ENCODE results near the gene AJM1.

Gene AJM1

GRCh38 chr9:136808075-136808805 lies 34.0 kb upstream of the AJM1 start:
- DNase-seq = no peak

- no peak for DNase-seq
Measured at GRCh38 chr9:136808806-136809158, 33.5 kb upstream of the AJM1 start.

DNA sequence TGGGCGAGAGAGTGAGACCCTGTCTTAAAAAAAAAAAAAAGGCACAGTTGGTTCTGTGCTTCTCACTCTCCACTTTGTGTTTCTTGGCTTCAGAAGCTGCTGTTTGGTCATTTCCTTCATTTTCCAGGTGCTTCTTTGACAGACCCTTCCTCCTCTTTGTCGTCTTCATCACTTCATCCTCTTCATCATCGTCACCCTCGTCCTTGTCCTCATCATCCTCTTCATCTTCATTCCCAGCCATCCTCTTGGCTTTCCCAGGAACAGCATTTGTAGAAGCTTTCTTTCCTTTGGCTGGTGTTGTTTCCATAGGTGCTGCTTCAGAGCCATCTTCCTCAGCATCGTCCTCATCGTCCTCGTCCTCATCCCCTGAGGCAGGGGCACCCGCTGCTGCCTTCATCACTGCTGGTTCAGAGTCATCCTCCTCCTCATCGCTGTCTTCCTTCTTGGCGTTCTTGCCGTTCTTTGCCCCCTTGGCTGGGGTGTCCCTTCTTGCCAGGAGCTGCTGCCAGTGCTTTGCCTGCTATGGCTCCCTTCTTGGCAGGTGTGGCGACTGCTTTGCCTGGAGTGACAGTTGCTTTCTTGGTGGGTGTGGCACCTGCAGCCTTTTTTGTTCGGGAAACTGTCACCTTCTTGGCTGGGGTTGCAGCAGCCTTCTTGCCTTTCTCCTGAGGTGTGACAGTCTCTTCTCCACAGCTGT lies 27.4 kb upstream of the AJM1 start:
- DNase-seq = no peak

- DNase-seq = no peak
Measured at GRCh38 chr9:136815422-136815782, 26.9 kb upstream of the AJM1 start.

DNA sequence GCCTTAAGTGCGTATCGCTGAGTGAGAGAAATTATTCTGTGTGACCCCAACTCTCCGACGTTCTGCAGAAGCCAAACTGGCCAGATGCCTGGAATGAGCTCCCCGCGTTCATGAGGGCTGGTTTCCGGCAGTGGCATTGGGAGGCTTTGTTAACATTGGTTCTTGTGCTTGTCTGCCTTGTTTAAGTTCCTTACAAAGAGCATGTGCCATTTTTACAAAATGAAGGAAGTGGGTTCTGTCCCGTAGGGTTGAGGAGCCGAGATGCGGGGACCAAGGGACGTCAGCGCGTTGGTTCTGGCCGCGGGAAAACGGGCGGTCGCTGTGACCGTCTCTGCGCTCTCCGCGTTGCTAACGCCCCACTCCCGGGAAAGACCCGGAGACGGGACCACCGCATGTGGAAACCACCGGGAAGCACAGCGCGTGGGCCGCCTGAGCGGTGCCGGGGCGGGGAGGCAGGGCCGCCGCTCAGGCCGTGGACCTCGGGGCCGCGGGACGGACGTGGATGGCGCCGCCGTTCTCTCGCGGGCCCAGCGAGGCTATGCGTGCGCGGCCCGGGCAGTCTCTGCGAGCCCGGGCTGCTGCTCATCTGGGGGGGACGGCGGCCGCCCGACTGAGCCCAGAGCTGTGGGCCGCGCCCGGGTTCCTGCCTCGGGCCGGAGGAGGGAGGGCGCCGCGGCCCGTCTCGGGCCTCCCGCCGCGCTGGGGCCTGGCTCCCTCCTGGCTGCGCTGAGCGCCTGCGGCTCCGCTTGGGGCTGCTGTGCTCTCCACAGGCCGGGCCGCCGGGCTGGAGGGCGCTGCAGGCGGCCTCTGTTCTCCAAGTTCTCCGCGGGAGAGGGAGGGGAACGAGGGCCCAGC lies 21.1 kb upstream of the AJM1 start:
- DNase-seq = peak; percentile 40

DNA sequence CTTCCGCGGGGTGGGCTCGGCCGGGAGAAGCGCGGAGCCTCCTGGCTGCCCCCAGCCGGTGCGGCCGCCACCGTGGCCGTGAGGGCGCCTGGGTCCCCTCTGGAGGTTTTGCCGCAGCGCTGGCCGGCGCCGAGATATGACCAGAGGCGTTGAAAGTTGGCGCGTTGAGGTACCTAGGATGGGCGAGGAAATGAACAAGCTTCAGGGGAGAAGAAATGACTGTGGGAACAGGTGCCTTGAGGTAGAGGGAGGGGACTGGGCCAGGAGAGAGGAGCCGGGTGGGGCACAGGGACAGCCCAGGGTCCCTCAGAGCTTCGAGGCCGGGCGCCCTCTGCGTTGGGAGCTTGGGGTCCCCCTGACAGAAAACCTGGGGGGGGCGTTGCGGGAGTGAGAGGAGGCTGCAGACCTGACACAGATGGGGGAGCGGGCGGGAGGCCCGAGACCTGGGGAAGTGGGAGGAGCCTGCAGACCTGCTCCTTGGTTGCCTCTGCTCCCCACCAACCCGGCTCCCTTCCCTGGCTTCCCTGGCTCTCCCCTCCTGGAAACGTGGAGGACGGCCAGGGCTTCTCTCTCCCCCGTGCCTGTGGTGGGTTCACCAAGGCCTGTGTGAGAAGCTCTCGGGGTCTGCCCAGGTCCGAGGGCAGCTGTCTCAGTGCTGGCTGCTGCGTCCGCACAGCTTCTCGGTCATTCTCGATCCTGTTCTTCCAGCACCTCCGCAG lies 20.3 kb upstream of the AJM1 start:
- DNase-seq = no peak

GRCh38 chr9:136823136-136824046 lies 18.9 kb upstream of the AJM1 start:
- no peak for DNase-seq

- DNase-seq = no peak
Measured at GRCh38 chr9:136824496-136825225, 17.6 kb upstream of the AJM1 start.

- DNase-seq = no peak
Measured at GRCh38 chr9:136825295-136826187, 16.7 kb upstream of the AJM1 start.

DNA sequence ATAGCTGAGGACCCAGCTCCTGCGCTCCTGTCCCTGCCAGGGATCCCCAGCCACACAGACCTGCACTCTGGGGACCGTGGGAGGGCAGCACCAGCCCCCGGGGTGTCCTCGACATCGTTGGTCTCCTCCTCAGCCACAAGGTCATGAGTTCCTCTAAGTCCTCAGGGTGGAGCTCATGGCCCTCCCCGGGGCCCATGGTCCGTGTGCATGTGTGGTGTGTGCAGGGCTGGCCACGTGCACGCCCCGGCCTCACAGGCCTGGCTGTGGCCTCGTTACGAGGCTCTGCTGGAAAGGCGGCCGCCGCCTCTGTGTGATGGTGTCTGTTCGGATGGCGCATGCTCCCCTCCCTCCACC lies 16.1 kb upstream of the AJM1 start:
- no peak for DNase-seq

DNA sequence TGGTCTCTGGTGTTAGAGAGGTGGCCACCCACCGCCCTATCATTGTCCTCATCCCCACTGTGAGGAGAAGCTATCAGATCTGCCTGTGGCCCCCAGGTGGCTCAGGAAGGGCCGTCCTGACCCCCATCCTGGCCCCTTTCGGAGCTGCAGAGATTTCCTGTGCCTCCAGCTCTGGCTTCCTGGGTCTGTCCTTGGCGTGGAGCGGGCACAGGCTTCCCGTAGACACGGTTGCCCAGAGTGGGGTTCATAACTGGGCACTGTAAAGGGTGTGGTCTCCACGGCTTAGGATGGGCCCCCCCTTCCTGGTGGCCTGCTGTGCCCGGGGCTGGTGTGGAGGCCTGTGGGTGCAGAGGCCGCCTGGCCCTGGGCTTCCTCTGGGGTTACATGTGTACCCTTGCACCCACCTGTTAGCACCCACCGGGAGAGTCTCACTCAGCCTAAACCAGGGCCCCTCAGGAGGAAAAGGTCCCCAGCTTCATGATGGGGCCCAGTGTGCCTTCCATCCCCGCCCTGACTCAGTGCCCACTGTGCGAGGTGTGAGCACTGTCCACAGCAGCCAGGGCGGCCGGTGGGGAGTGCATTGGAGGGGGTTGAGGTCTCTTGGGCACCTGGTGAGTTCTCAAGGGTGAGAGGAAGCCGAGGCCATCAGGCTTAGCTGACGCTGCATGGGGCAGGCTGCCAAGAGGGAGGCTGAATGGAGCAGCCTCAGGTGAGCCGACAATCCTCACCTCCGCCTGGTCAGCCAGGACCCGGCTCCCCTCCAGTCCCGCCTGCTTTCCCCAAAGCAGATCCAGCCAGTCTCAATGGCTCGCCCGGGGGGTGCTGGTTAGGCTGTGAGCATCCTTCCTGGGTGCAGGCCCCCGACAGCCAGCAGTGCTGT lies 15.3 kb upstream of the AJM1 start:
- no peak for DNase-seq

DNA sequence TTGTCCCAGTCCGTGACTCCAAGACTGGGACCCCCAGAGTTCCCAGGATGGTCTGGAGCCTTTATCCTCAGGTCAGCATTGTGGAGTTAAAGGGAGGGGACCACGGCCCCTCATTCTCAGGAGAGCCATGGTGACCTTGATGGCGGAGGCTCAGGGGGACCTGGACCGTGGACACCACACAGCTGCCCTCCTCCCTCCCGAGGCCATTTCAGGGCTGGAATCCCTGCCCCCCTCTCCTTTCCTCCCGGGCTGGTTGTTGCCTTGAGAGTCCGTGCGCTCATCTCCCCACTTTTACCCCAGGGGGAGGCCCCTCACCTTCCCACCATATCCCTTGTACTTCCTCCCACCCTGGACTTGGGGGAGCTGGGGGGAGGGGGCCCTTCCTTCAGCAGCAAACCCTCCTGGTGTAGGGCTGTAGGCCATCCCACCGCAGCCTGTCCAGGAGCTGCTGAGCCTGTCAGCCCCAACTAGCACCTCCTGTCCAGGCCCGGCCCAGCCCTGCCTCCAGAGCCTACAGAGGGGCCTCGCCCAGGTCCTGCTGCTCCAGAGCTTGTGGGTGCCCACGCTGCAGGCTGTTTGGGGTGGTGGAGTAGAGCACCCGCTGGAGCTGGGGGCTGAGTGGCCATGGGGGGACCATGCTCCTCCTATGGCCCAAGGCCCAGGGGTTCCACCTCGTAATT lies 14.3 kb upstream of the AJM1 start:
- DNase-seq = no peak

GRCh38 chr9:136828474-136829140 lies 13.7 kb upstream of the AJM1 start:
- DNase-seq = no peak

DNA sequence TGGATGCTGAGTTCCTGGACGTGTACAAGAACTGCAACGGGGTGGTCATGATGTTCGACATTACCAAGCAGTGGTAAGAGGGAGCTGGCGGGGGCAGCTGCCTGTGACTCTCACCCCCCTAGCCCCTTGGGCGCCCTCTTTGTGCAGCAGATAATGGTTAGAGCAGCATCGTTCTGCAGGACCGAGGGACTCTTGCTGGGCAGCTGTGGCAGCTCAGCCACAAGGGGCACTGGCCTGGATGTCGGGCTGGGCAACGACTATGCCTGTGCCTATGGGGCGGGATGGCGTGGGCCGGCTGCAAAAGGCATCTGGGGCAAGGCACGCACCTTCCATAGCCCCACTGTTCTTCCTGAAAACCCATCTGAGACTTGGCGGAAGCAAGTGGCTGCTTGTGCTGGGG lies 12.9 kb upstream of the AJM1 start:
- no peak for DNase-seq

DNA sequence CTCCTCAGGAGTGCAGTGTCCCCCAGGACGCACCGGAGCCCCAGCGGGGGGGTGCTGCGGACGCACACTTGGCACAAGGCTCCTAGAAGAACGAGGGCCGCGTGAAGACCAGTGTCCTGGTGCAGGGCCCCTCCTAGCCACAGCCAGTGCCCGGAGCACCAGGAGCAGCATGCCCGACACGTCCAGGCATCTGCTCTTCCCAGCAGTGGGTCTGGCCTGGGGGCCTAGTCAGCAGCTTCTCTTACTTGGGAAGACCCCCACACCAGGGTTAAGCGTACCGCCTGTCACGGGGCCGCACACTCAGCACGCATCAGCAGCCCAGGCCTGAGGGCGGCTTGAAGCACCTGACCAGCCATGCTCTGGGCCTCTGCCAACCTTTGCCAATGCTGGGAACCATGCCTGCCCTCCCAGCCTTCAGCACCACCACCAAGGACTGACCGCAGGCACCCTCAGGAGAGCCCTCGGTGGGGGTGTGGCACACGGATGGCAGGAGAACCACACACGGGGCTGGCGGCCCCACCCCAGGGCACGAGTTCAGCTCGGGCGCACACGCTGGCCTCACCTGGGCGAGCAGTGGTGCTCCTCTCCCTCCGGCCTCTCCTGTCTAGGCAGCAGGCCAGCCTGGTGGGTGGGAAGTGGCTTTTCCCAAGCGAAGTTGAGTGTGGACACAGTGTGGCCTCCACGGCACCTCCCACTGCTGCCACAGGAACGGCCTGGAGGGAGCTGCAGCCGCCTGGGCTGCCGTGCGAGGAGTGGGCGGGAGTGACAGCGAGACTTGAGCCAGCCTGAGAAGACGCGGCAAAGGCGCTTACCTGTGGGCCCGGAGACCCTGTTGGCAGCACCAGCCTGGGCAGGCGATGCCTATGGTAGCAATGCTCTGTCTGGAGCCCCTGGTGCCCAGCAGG lies 12.0 kb upstream of the AJM1 start:
- DNase-seq = no peak

- DNase-seq = no peak
Measured at GRCh38 chr9:136831002-136831719, 11.1 kb upstream of the AJM1 start.
